HepG2 (cell line): Measurements from ENCODE around the gene ANKUB1. TPM values are rescaled to one million over a fixed set of nuclear protein-coding genes. Genes with fewer than 3 reads are reported as not detected.
A peak's percentile ranks its signal among the peaks of the same experiment; 100 is the strongest.

Experiments used
- CBFB ChIP-seq: sonication (generic); formaldehyde crosslinking; IDR thresholded peaks from 2 replicates; pipeline ENCODE4 v1.4.0; 2020; ENCODE audit warnings: missing genetic modification reagents
- DR1 ChIP-seq: sonication (generic); formaldehyde crosslinking; IDR thresholded peaks from 2 replicates; pipeline ENCODE4 v1.8.0; 2021; ENCODE audit warnings: mild to moderate bottlenecking, missing genetic modification reagents, inconsistent platforms
- NFIB ChIP-seq: sonication (generic); formaldehyde crosslinking; IDR thresholded peaks from 2 replicates; pipeline ENCODE4 v1.9.0; 2021; ENCODE audit warnings: missing genetic modification reagents, mild to moderate bottlenecking, borderline replicate concordance
- NKX3-1 ChIP-seq: sonication (generic); formaldehyde crosslinking; IDR thresholded peaks from 2 replicates; pipeline ENCODE4 v1.5.0; 2020; ENCODE audit warnings: missing genetic modification reagents
- POGZ ChIP-seq: sonication (generic); formaldehyde crosslinking; IDR thresholded peaks from 2 replicates; pipeline ENCODE4 v1.4.0; 2020; ENCODE audit warnings: mild to moderate bottlenecking, missing genetic modification reagents
- RXRB ChIP-seq: IDR thresholded peaks from 2 replicates; pipeline ENCODE4 v1.6.1; 2016; ENCODE audit warnings: borderline replicate concordance, missing genetic modification reagents, missing compliant biosample characterization
- TCF7 ChIP-seq: sonication (generic); IDR thresholded peaks from 2 replicates; pipeline ENCODE4 v1.6.1; 2016; ENCODE audit warnings: antibody characterized with exemption, low read depth
- TRIM24 ChIP-seq: sonication (generic); formaldehyde crosslinking; IDR thresholded peaks from 2 replicates; pipeline ENCODE4 v1.8.0; 2022; ENCODE audit warnings: mild to moderate bottlenecking, missing genetic modification reagents
- ZNF33A ChIP-seq: sonication (generic); formaldehyde crosslinking; IDR thresholded peaks from 2 replicates; pipeline ENCODE4 v1.5.1; 2020; ENCODE audit warnings: missing genetic modification reagents, mild to moderate bottlenecking, moderate library complexity, borderline replicate concordance
- ZNF484 ChIP-seq: sonication (generic); formaldehyde crosslinking; IDR thresholded peaks from 2 replicates; pipeline ENCODE4 v1.5.1; 2020; ENCODE audit warnings: mild to moderate bottlenecking, low read depth, missing genetic modification reagents, borderline replicate concordance
- ZNF83 ChIP-seq: sonication (generic); formaldehyde crosslinking; IDR thresholded peaks from 2 replicates; pipeline ENCODE4 v1.4.0; 2020; ENCODE audit warnings: missing genetic modification reagents, mild to moderate bottlenecking, borderline replicate concordance
- ZNF883 ChIP-seq: sonication (generic); formaldehyde crosslinking; IDR thresholded peaks from 2 replicates; pipeline ENCODE4 v1.5.1; 2020; ENCODE audit warnings: mild to moderate bottlenecking, missing genetic modification reagents; ENCODE audit errors: not compliant biosample characterization
- polyA plus RNA-seq, 8 experiments: library from polyadenylated mRNA; depleted of rRNA in 3 of 8; stranded (reverse) in 7 of 8; unstranded in 1 of 8; fragments of >200 nt; fragmentation: Illumina TruSeq in 4 of 8; extraction: Trizol in 4 of 8; gene quantifications; 2 replicates each; pipeline versions ENCODE4 v1.2.1 to v1.2.3, GENCODE V29; 2011 to 2016; ENCODE audit warnings: low read depth in 4 of 8, missing spikeins in 1 of 8, mixed read lengths in 1 of 8; ENCODE audit not compliant: insufficient read depth in 1 of 8
- total RNA-seq, 5 experiments: library from RNA; depleted of rRNA; stranded (reverse); fragments of >200 nt; fragmentation: Illumina TruSeq; extraction: Trizol; gene quantifications; 2 replicates each; pipeline ENCODE4 v1.2.3, GENCODE V29; 2016; ENCODE audit warnings: low read depth in 1 of 5
- TF ChIP-seq, protein P1 (sequence below): sonication (generic); formaldehyde crosslinking; IDR thresholded peaks from 2 replicates; pipeline ENCODE4 v1.9.0; 2022; ENCODE audit warnings: missing genetic modification reagents, mild to moderate bottlenecking, borderline replicate concordance
- TF ChIP-seq, protein P2 (sequence below): IDR thresholded peaks from 2 replicates; pipeline ENCODE4 v1.6.1; 2016; ENCODE audit warnings: missing genetic modification reagents, missing compliant biosample characterization
- TF ChIP-seq, protein P3 (sequence below): IDR thresholded peaks from 2 replicates; pipeline ENCODE4 v1.6.1; 2016
- TF ChIP-seq, protein P4 (sequence below): sonication (generic); formaldehyde crosslinking; IDR thresholded peaks from 2 replicates; pipeline ENCODE4 v1.5.0; 2020; ENCODE audit warnings: mild to moderate bottlenecking, missing genetic modification reagents
- TF ChIP-seq, protein P5 (sequence below): IDR thresholded peaks from 2 replicates; pipeline ENCODE4 v1.6.1; 2018; ENCODE audit warnings: missing genetic modification reagents
- TF ChIP-seq, protein P6 (sequence below): sonication (generic); formaldehyde crosslinking; IDR thresholded peaks from 2 replicates; pipeline ENCODE4 v1.4.0; 2020; ENCODE audit warnings: mild to moderate bottlenecking, missing genetic modification reagents

The ANKUB1 gene
- total and polyA plus RNA-seq, 2 of the 13 experiments (the other 11 are each of a cell fraction or from before 2014, with no cell fraction given) = not detected

DNA sequence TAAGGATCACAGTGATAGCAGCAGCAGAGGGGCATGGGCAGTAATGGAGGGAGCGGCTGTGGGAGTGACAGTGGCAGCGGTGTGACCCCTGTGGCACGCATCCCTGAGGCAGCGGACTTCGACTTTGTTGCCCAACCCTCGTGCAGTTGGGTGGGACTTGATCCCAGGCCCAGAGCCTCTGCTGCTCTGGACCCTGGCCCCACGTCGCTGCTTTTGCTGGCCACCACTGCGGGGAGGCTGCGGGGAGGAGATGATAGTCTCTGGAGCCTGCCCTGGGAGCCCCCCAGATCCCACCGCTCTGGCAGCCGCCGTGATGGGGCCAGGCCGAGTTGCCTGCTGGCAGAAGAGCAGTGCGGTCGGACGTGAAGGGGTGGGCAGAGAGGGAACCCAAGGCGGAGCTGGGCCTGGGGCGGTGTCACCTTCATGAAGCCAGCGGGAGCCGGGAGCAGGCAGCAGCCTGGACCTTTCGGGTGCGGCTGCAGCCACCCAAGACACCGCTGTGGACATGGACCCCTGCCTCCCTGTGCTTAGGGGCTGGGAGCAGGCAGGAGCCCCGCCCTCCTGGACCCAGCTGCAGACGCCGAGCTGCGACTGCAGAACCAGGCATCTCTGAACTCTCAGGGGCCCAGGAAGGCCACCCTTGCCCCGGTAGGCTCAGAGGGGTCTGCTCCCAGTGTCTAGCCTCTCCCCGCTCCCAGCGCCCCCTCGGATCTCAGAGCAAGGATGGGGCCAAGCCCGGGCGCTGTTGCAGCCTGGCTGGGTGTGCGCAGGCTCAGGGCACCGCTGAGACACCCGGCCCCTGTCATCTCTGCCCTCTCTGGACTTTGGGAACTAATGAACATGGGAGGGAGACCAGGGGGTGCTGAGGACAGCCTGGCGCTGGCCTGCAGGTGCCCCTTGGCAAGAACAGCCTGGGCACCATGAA, 78.4 kb downstream of the ANKUB1 start (continued):
- TF ChIP-seq, protein P1, sequence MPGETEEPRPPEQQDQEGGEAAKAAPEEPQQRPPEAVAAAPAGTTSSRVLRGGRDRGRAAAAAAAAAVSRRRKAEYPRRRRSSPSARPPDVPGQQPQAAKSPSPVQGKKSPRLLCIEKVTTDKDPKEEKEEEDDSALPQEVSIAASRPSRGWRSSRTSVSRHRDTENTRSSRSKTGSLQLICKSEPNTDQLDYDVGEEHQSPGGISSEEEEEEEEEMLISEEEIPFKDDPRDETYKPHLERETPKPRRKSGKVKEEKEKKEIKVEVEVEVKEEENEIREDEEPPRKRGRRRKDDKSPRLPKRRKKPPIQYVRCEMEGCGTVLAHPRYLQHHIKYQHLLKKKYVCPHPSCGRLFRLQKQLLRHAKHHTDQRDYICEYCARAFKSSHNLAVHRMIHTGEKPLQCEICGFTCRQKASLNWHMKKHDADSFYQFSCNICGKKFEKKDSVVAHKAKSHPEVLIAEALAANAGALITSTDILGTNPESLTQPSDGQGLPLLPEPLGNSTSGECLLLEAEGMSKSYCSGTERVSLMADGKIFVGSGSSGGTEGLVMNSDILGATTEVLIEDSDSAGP (CRISPR knock-in tag) = peak; percentile 71
- TF ChIP-seq, protein P2, sequence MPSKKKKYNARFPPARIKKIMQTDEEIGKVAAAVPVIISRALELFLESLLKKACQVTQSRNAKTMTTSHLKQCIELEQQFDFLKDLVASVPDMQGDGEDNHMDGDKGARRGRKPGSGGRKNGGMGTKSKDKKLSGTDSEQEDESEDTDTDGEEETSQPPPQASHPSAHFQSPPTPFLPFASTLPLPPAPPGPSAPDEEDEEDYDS (CRISPR knock-in tag) = no peak
- TF ChIP-seq TRIM24 (CRISPR knock-in tag) = no peak
- TF ChIP-seq, protein P3, sequence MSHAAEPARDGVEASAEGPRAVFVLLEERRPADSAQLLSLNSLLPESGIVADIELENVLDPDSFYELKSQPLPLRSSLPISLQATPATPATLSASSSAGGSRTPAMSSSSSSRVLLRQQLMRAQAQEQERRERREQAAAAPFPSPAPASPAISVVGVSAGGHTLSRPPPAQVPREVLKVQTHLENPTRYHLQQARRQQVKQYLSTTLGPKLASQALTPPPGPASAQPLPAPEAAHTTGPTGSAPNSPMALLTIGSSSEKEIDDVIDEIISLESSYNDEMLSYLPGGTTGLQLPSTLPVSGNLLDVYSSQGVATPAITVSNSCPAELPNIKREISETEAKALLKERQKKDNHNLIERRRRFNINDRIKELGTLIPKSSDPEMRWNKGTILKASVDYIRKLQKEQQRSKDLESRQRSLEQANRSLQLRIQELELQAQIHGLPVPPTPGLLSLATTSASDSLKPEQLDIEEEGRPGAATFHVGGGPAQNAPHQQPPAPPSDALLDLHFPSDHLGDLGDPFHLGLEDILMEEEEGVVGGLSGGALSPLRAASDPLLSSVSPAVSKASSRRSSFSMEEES (CRISPR knock-in tag) = no peak
- no peak for TF ChIP-seq NFIB (CRISPR knock-in tag)
- TF ChIP-seq ZNF484 (CRISPR knock-in tag) = no peak
- no peak for TF ChIP-seq DR1
- TF ChIP-seq, protein P4, sequence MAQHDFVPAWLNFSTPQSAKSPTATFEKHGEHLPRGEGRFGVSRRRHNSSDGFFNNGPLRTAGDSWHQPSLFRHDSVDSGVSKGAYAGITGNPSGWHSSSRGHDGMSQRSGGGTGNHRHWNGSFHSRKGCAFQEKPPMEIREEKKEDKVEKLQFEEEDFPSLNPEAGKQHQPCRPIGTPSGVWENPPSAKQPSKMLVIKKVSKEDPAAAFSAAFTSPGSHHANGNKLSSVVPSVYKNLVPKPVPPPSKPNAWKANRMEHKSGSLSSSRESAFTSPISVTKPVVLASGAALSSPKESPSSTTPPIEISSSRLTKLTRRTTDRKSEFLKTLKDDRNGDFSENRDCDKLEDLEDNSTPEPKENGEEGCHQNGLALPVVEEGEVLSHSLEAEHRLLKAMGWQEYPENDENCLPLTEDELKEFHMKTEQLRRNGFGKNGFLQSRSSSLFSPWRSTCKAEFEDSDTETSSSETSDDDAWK (CRISPR knock-in tag) = no peak
- TF ChIP-seq ZNF83 (CRISPR knock-in tag) = no peak
- TF ChIP-seq, protein P5, sequence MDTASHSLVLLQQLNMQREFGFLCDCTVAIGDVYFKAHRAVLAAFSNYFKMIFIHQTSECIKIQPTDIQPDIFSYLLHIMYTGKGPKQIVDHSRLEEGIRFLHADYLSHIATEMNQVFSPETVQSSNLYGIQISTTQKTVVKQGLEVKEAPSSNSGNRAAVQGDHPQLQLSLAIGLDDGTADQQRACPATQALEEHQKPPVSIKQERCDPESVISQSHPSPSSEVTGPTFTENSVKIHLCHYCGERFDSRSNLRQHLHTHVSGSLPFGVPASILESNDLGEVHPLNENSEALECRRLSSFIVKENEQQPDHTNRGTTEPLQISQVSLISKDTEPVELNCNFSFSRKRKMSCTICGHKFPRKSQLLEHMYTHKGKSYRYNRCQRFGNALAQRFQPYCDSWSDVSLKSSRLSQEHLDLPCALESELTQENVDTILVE (CRISPR knock-in tag) = no peak
- no peak for TF ChIP-seq NKX3-1
- no peak for TF ChIP-seq ZNF883
- TF ChIP-seq ZNF33A (CRISPR knock-in tag) = no peak
- TF ChIP-seq TCF7 = no peak
- TF ChIP-seq POGZ (CRISPR knock-in tag) = peak; percentile 85
- TF ChIP-seq RXRB (CRISPR knock-in tag) = peak; percentile 49; the same call in 1 of the 2 replicates
- TF ChIP-seq, protein P6, sequence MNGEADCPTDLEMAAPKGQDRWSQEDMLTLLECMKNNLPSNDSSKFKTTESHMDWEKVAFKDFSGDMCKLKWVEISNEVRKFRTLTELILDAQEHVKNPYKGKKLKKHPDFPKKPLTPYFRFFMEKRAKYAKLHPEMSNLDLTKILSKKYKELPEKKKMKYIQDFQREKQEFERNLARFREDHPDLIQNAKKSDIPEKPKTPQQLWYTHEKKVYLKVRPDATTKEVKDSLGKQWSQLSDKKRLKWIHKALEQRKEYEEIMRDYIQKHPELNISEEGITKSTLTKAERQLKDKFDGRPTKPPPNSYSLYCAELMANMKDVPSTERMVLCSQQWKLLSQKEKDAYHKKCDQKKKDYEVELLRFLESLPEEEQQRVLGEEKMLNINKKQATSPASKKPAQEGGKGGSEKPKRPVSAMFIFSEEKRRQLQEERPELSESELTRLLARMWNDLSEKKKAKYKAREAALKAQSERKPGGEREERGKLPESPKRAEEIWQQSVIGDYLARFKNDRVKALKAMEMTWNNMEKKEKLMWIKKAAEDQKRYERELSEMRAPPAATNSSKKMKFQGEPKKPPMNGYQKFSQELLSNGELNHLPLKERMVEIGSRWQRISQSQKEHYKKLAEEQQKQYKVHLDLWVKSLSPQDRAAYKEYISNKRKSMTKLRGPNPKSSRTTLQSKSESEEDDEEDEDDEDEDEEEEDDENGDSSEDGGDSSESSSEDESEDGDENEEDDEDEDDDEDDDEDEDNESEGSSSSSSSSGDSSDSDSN (CRISPR knock-in tag) = peak; percentile 81
- TF ChIP-seq CBFB = no peak
